Neutrophil (primary cell): Measurements from ENCODE around the gene MUC22.

ENCODE experiments used
- H3K27ac ChIP-seq: fragments of 200-600 bp; sonication (generic); 2 replicates; pipeline ENCODE4 v1.5.1; 2016; ENCODE audit warnings: mild to moderate bottlenecking, moderate library complexity
- H3K27me3 ChIP-seq: fragments of 200-600 bp; sonication (generic); 2 replicates; pipeline ENCODE4 v1.6.0; 2016; ENCODE audit warnings: mild to moderate bottlenecking
- H3K36me3 ChIP-seq: fragments of 200-600 bp; sonication (generic); 2 replicates; pipeline ENCODE4 v1.5.1; 2017
- H3K4me1 ChIP-seq, 2 experiments: fragments of 200-600 bp in 1 of 2; sonication (generic) in 1 of 2; 1 replicate in 1 of 2; 2 replicates in 1 of 2; pipeline versions ENCODE4 v1.5.1 to v1.6.1; 2013 to 2016; ENCODE audit warnings: low read depth in 1 of 2, low read length in 1 of 2, mild to moderate bottlenecking in 1 of 2, moderate library complexity in 1 of 2; ENCODE audit not compliant: control insufficient read depth in 1 of 2, insufficient read depth in 1 of 2
- H3K4me3 ChIP-seq, 2 experiments: fragments of 200-600 bp in 1 of 2; sonication (generic) in 1 of 2; 1 replicate in 1 of 2; 2 replicates in 1 of 2; pipeline ENCODE4 v1.5.1; 2013 to 2016; ENCODE audit warnings: low read depth in 1 of 2, low read length in 1 of 2, mild to moderate bottlenecking in 1 of 2, moderate library complexity in 1 of 2
- H3K9me3 ChIP-seq: fragments of 200-600 bp; sonication (generic); 2 replicates; pipeline ENCODE4 v1.5.1; 2016
- CTCF ChIP-seq: fragments of 200-600 bp; sonication (generic); IDR thresholded peaks from 2 replicates; pipeline ENCODE4 v1.5.1; 2016; ENCODE audit warnings: antibody characterized with exemption

Gene MUC22

GRCh38 chr6:31033075-31033474, 22.8 kb downstream of the MUC22 start:
- Histone ChIP-seq H3K9me3 (no peaks in the 10 kb centered on the region), H3K27ac (no peak overlapping the region), H3K27me3 (peaks cover 23% of the 10 kb centered on the region), H3K36me3 (no peaks in the 10 kb centered on the region), H3K4me1 (no peaks in the 10 kb centered on the region), H3K4me3 (no peak overlapping the region)
- no peak for TF ChIP-seq CTCF

GRCh38 chr6:31035862-31036497, 25.7 kb downstream of the MUC22 start:
- TF ChIP-seq CTCF = no peak
- no peak overlapping the region for H3K4me3 ChIP-seq
- no peak overlapping the region for H3K27ac ChIP-seq
- peaks cover 32% of the 10 kb centered on the region for H3K27me3 ChIP-seq
- H3K36me3 ChIP-seq = no peaks in the 10 kb centered on the region
- H3K9me3 ChIP-seq = no peaks in the 10 kb centered on the region
- H3K4me1 ChIP-seq = no peaks in the 10 kb centered on the region

- TF ChIP-seq CTCF = no peak
- no peaks in the 10 kb centered on the region for H3K4me1 ChIP-seq
- H3K4me3 ChIP-seq = no peak overlapping the region
- H3K9me3 ChIP-seq = no peaks in the 10 kb centered on the region
- no peaks in the 10 kb centered on the region for H3K36me3 ChIP-seq
- H3K27me3 ChIP-seq = peaks cover 32% of the 10 kb centered on the region
- no peak overlapping the region for H3K27ac ChIP-seq
Measured at GRCh38 chr6:31037169-31037568, 26.9 kb downstream of the MUC22 start.

GRCh38 chr6:31037682-31038081, 27.4 kb downstream of the MUC22 start:
- Histone ChIP-seq H3K27me3 (peaks cover 31% of the 10 kb centered on the region), H3K4me1 (no peaks in the 10 kb centered on the region), H3K36me3 (no peaks in the 10 kb centered on the region), H3K9me3 (no peaks in the 10 kb centered on the region), H3K4me3 (no peak overlapping the region), H3K27ac (no peak overlapping the region)
- no peak for TF ChIP-seq CTCF

GRCh38 chr6:31038559-31038958, 28.3 kb downstream of the MUC22 start:
- Histone ChIP-seq H3K9me3 (no peaks in the 10 kb centered on the region), H3K36me3 (no peaks in the 10 kb centered on the region), H3K4me3 (no peak overlapping the region)

More at GRCh38 chr6:31038559-31038958, 28.3 kb downstream of the MUC22 start:
- Histone ChIP-seq H3K27me3 (peaks cover 40% of the 10 kb centered on the region), H3K4me1 (no peaks in the 10 kb centered on the region), H3K27ac (no peak overlapping the region)
- no peak for TF ChIP-seq CTCF
